ENCODE measurements around the gene VAV2. TPM values are rescaled to one million over a fixed set of nuclear protein-coding genes. Genes with fewer than 3 reads are reported as not detected.

VAV2 gene
- total and polyA plus RNA-seq, 9 of the 15 experiments (the other 6 are each of a cell fraction or from before 2014, with no cell fraction given): 0.01 to 2.7 (median 1.0) TPM; not detected in 1

GRCh38 chr9:134026581-134026980 lies 34.5 kb upstream of the VAV2 start (continued):
- no peak for TF ChIP-seq JUN (IDR thresholded peaks at IDR 0.05; ENCODE audit: borderline replicate concordance, low read depth, low read length)
- no peak for TF ChIP-seq JUN (CRISPR knock-in tag; IDR thresholded peaks at IDR 0.05; ENCODE audit: borderline replicate concordance)
- TF ChIP-seq, protein P1, sequence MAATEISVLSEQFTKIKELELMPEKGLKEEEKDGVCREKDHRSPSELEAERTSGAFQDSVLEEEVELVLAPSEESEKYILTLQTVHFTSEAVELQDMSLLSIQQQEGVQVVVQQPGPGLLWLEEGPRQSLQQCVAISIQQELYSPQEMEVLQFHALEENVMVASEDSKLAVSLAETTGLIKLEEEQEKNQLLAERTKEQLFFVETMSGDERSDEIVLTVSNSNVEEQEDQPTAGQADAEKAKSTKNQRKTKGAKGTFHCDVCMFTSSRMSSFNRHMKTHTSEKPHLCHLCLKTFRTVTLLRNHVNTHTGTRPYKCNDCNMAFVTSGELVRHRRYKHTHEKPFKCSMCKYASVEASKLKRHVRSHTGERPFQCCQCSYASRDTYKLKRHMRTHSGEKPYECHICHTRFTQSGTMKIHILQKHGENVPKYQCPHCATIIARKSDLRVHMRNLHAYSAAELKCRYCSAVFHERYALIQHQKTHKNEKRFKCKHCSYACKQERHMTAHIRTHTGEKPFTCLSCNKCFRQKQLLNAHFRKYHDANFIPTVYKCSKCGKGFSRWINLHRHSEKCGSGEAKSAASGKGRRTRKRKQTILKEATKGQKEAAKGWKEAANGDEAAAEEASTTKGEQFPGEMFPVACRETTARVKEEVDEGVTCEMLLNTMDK (IDR thresholded peaks at IDR 0.05; ENCODE audit: borderline replicate concordance, insufficient read depth, low read depth, low read length, poor library complexity, severe bottlenecking): no peak
- no peak for TF ChIP-seq CGGBP1 (CRISPR knock-in tag; IDR thresholded peaks at IDR 0.05)
- TF ChIP-seq STAT5B (CRISPR knock-in tag; IDR thresholded peaks at IDR 0.05): no peak

- H3K9me1 ChIP-seq (ENCODE audit: control insufficient read depth, insufficient read depth, low read length): no peaks in the 10 kb centered on the region
- ChIA-PET CTCF (ENCODE audit: low intra/inter-chr PET ratio) (no interaction called here), POLR2A (interaction anchor here (0.6 to 1.2 kb wide), 4 partner anchors 10 to 757 kb away, joined by 3 to 6 read pairs (median 3); no protein-coding TSS in a partner anchor)
- H3K27ac ChIP-seq (ENCODE audit: extremely low read depth, low read depth, low read length): no peak overlapping the region; the same call in 2 of the 3 replicates
- peak overlapping the region; percentile 85 for H2AFZ ChIP-seq (ENCODE audit: low read depth, low read length)
- 47% methylated on average over 33 of the region's 66 CpGs for WGBS (ENCODE audit: insufficient coverage, low coverage, missing lambda C conversion rate)
- H4K20me1 ChIP-seq (replicated peaks; ENCODE audit: control insufficient read depth, insufficient read depth, low read length): no peaks in the 10 kb centered on the region
- no peaks in the 10 kb centered on the region for H3K79me2 ChIP-seq (ENCODE audit: control insufficient read depth, insufficient read depth, low read length)
- H3K9me3 ChIP-seq (replicated peaks; ENCODE audit: control insufficient read depth, insufficient read depth, low read depth, low read length): no peaks in the 10 kb centered on the region
- FAIRE-seq (no peak), ATAC-seq (peak; percentile 61), DNase-seq (ENCODE audit: extremely low read depth in 1 of 4, low spot score in 3 of 4) (peak; percentile 40 to 62 (median 59))
- intact Hi-C loops (cut with micrococcal nuclease) (no loop called here), in situ Hi-C loops (cut with MboI) (no loop called here)
- no TSS peak for BruUV-seq (replicated peaks)
- peak overlapping the region; percentile 81 for H3K4me3 ChIP-seq
- H3K4me1 ChIP-seq (replicated peaks in 1 of 2; ENCODE audit: control insufficient read depth in 2 of 2, insufficient read depth in 2 of 2, low read length in 2 of 2): peaks cover 4 to 23% of the 10 kb centered on the region in 2 experiments; a peak in 3 of 5 replicates
- H3K9ac ChIP-seq (ENCODE audit: insufficient read depth in 1 of 2, low read depth in 2 of 2, low read length in 2 of 2): peak overlapping the region; percentile 44 to 92; a peak in 3 of 4 replicates
- peak overlapping the region; percentile 77 for H3K4me2 ChIP-seq (ENCODE audit: insufficient read depth, low read length)
- H3K36me3 ChIP-seq (ENCODE audit: control insufficient read depth, insufficient read depth, low read length): peaks cover 2% of the 10 kb centered on the region; the same call in 1 of the 3 replicates
- H3K27me3 ChIP-seq (ENCODE audit: control insufficient read depth in 2 of 2, insufficient read depth in 2 of 2, low read length in 2 of 2): peaks cover 3 to 5% of the 10 kb centered on the region in 2 experiments; a peak in 1 of 5 replicates
- peak in 1 of 2 experiments; percentile 18; a peak in 2 of 4 replicates for TF ChIP-seq RAD21 (CRISPR knock-in tag; conservative IDR thresholded peaks at IDR 0.05 in 1 of 2, IDR thresholded peaks at IDR 0.05 in 1 of 2)
- peak; percentile 71 for TF ChIP-seq GABPA (tag; conservative IDR thresholded peaks at IDR 0.05; ENCODE audit: low read depth)
- TF ChIP-seq GABPB1 (CRISPR knock-in tag; IDR thresholded peaks at IDR 0.05): peak; percentile 39
- peak; percentile 69 for TF ChIP-seq RBBP5 (IDR thresholded peaks at IDR 0.05; ENCODE audit: borderline replicate concordance, insufficient read depth, low read length, poor library complexity, severe bottlenecking)
- 0 out of 2 replicates have a peak, but pooled peaks have one; percentile 46 for TF ChIP-seq ETV5 (CRISPR knock-in tag; IDR thresholded peaks at IDR 0.05; ENCODE audit: low read depth)
- TF ChIP-seq ZFX (CRISPR knock-in tag; IDR thresholded peaks at IDR 0.05): peak; percentile 42; the same call in 1 of the 2 replicates
- TF ChIP-seq NR1H2 (CRISPR knock-in tag; IDR thresholded peaks at IDR 0.05): 0 out of 2 replicates have a peak, but pooled peaks have one; percentile 18
- no peak for TF ChIP-seq RFX5 (IDR thresholded peaks at IDR 0.05; ENCODE audit: low read depth, low read length)
- TF ChIP-seq NRF1 (conservative IDR thresholded peaks at IDR 0.05 in 1 of 2, IDR thresholded peaks at IDR 0.05 in 1 of 2): no peak; a peak in 1 of 4 replicates
Measured at GRCh38 chr9:134025606-134026541, 33.8 kb upstream of the VAV2 start.

All from K562 (cell line).